Stimulated activated CD8-positive, alpha-beta memory T cell treated with anti-CD3 and anti-CD28 coated beads, Interleukin-4, amount 100 ng/mL, for 4 hours (primary cell): ENCODE results near the gene COL4A1.

Experiments used
- DNase-seq, 2 donors: peaks; one replicate each; pipeline ENCODE4 v3.0.0-alpha.2; 2020; ENCODE audit warnings: low read depth in 2 of 2, low spot score in 1 of 2

COL4A1 gene

DNA sequence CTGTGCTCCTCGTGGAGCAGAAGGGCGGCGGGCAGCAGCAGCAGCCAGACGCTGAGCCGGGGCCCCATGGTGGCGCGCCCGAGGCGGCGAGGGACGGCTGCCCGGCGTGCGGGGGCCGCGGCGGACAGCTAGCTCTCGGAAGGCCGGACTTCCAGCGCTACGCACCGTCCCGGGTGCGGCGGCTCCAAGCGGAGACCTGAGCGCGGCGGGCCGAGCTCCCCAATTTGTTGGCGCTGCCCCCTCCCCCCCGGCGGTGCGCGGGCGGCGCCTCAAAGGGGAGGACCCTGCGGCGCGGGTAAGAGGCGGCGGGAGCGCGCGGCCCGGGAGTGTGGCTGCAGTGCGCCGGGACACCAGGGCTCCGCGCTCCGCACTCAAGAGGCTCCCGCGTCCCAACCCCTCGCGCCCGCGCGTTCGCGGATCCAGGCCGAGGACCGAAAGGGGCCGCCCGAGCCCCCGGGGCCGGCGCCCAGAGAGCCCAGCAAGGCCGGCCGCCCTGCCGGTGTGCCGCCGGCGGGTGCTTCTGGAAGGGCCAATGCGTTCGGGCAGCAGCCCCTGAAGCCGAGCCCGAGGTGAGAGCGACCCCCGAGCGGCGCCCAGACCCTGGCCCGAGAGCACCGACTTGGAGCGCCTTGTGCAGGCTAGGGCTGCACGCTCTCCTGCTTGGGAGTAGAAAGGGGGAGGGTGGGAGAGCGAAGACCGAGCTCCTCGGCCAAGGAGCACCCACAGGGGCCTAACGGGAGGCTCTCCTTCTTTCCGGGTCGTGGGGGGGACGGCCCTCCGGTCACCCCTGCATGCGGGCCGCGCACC lies at the start of gene COL4A1, which contains the start of gene COL4A2:
COL4A1 (minus strand) TSS at position 198 of the 807 bp plus-strand sequence; CDS start at position 68, 130 bp downstream.
COL4A2 (plus strand) TSS at position 325 of the 807 bp plus-strand sequence. CDS start 620 bp downstream, outside the sequence.
- DNase-seq, result no peak

DNA sequence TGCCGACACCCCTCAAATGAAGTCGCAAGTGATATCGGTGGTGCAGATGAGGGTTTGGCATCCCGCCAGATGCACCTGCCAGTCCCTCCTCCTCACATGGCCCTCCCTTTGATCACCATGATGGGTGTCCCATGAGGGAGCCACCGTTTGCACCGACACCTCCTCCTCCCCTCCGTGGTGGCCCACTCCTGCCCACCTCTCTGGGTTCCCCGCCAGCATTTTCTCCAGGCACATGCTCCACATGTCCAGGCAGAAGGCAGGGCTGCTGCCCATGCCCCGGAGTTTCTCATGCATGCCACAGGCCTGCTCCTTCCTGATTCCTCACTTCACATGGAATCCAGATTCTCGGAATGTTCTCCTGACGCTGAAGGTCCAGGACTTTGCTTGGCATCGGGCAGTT lies 49.4 kb upstream of the COL4A1 start:
- DNase-seq, result no peak

DNA sequence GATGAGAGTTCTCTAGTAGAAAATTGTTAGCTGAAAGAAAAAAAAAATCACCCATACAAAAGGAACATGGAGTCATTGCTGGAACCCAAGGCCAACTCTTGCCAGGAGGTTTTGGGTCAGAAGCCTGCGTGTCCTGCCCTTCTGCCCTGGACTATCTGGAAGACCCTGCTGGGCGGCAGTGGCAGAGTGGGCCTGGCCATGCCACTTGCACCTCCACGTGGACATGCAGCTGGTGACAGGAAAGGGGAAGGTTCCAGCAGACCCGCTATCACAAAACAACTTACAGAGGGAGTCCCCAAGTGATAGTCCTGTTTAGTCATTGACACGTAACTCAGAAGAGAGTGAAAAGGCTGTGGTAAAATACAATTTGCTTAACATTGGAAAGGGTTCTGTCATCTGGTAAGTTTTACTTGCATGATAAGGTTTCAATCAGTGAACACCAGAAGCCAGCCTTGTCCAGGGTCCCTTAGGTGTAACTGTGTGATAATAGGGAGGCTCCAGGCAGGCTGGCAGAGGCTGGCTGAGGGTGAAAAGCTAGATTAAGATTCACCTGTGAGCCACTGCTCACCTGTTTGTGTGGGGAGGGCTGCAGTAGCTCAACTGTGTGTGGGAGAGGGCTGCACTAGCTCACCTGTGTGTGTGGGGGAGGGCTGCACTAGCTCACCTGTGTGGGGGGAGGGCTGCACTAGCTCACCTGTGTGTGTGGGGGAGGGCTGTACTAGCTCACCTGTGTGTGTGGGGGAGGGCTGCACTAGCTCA lies 47.9 kb upstream of the COL4A1 start:
- DNase-seq, result no peak

DNA sequence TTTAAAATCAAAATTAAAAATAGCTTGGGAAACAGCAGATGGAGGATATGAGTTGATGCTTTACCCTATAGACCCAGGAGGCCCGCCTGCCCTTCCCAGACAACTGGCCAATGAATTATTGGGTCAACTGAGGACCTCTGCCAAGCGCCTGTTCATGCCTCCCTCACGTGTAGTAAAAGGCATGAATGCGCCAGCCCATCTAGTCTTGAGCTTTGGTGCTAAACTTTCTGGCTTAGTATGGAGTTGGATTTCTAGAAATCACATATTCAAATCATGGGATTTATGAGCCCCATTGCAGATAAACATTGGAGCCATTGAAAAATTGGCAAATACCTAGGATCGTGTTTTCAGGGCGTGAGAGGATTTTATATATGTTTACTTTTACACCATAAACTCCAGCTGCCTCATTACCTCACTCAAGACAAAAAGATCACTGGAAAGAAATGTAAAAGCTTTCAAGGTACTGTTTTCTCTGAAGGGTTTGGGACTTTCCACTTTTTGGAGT lies 47.2 kb upstream of the COL4A1 start:
- DNase-seq, result no peak

DNA sequence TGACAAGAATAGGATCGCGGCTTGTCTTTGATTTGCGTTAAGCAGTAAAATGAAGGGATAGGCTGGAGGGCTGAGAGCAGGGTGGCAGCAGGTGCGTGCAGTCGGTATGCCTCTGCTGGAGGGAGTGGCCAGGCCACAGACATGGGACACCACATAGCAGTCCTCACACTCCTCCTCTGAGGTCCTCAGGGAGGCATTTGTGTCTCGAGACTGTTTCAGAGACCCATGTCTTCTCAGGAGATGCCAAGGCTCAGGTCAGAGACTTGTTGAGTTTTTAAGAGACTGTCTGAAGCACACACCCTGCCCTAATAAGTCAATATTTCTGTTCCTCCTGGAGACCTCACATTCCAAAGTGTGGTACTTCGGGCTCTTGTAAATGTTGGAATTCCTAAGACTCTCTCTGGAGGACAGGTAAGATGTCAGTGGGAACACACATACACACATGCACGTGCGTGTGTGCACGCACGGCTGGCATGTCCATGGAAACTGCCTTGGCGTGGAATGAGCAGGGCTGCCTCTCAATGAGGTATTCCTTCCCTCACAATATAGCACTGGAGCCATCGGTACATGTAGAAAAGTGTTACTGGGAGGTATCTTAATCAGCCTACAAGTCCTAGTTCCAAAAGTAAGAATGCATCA lies 46.5 kb upstream of the COL4A1 start:
- DNase-seq, result no peak

DNA sequence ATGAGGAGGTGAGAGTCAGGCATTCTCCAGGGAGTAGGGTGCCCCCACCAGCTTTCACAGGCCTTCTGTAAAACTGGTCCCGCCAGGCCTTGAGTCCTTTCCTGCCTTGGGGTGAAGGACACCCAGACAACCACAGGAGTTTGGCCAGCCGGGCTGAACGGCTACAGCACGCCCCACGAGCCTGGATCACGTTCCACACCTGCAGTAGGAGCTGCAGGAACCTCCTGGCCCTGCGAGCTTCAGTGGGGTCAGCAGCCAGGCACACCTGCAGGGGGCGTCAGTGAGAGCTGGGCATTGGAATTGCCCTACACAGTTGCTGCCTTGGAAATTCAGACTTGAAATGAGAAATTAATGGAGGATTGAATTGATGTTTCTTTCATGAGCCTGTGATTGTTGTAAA lies 45.8 kb upstream of the COL4A1 start:
- no peak for DNase-seq

DNA sequence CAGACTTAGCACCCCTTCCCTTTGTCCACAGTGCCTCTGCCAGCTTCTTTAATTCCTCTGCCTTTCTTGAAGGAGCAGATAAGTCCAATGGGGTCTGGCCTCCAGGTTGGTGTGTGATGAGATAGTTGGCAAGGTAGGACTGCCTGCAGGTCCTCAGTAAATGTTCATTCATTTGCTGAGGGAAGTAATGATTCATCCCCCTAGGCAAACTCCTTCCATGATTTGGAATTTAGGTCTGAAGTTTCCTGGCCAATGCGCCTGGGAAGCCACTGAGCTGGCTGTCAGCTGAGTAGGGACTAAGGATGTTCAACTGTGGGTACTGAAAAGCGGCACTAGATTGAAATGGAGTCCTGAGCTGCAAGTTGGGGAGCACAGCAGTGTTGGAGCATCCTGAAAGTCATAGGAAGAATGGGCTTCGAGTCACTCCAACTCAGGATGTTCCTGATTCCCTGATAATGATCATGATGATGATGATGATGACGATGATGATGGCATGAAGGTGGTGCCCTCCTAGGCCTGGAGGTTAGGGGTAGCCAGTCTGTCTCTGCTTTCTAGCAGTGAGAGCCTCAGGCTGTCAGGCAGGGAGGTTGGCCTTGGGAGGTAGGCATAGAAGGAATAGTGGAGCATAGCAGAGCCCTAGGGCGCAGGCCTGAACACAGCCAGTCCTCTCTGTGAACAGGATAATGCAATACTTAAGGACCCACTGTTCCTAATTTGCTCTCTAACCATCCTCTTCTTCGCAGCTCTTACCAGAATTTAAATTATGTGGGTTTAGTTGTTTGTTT lies 44.9 kb upstream of the COL4A1 start:
- no peak for DNase-seq

DNA sequence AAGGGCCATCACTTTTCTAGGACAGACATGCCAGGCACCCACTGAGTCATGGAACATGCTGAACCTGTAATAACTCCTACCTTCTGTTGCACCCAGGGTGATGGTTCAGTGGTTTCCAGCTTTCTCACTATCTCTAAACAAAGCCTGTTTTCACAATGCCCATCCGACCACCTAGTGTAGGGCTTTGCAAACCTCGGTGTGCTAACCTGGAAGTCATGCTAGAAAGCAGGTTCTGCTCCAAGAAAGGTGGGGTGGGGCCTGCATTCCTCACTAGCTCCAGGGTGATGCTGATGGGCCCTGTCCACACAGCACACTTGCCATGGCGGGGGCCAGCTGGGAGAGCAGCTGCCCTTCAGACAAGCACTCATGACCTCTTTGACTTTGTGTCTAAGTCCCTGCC lies 43.6 kb upstream of the COL4A1 start:
- no peak for DNase-seq

DNA sequence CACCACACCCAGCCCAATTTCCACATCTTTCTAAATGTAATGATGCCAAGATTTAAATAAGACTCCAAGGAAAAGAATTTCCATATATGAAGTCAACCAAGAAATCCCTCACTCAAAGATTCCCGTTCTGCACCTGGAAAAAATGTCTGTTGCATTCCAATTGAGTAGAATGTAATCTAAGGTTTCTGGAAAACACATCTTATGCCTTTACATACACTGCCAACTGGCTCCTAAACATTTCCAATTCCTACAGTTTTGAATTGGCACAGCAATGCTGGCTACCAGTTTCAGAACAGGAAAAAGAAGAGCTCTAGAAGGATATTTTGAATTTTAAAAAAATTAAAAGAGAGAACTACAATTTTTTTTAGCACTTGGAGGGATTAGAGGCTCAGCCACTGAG lies 43.1 kb upstream of the COL4A1 start:
- no peak for DNase-seq

DNA sequence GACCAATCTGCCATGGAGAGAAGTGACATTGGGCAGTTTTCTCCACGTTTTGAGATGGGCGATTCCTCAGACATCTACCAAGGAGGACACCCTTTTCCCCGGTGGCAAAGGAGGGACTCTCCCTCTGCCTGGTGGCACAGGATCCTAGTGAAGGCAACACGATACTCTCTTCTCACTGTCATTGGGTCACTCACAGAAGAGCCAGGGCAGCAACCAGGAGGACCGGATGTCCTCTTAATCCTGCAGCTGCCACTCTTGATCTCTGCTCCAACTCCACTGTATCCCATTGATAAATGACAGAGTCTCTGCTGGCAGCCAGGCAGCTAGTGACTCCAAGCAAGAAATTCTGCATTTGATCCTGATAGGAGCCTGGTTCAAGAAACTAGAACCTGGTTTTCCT lies 42.3 kb upstream of the COL4A1 start:
- no peak for DNase-seq

DNA sequence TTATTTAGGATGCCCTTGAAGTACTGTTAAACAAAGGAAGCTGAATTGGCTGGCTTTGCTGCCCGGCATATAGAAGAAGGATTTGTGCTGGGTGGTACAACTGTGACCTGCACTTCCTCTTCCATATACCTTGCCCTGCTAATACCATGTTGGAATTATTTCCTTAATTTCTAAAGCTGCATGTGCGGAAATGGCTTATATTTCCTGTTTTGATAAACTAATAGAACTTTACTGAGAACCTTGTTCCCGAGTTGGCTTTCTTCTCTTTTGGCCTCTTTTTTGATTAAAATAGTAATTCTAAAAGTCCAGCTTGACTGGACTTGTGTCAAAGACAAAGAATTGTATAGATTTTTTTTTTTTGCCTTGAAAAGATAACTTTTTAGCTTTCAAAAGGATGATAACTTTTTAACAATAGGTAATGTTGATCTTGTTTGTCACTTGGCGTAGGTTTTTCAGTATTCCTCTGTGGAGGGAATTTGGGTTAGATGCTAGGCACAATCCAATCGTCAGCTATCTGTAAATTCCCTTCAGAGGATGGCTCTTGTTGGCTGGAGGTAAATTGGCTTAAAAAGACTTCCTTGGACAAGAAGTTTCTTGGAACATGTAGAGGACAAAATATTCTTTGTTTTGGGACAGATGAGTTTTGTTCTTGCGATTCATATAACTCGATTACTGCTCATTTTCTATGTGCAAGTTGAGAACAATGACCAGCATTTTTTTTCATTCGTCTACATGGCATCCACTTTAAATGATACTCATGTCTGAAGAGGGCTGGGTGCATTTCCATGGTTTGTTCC lies 41.5 kb upstream of the COL4A1 start:
- DNase-seq, result no peak

DNA sequence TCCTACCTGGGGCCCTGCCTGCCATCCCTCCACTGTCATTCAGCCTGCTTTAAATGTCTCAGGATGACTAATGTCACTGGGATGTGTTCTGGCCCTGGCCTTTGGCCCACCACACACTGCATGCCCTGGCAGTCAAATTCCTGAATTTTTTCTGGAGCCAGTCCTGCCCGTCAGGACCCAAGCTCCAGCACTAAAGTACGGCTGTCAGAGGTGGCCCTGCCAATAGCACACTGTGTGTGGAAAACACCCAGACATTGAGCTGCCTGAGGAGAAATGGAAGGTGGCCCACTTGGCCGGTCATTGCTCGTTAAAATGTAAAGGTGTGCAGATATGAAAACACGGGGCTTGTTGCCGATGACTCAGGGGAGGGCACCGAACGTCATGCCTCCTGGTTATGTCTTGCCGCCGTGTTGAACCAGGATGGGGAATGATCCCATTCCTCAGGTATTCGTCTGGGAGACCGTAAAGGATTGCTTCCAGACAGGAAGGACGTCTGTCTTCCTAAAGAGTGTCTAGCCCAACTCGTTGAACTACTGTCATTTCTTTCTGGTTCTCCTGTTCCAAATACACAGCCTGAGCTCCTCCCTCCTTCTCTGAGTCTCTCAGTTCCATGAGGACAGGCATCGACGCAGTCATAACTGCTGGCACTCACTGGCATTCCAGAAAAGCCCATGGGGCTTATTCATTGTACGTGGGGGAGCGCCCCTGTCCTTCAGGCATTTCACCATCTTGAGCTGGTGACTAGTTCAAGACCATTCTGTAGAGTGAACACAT lies 40.8 kb upstream of the COL4A1 start:
- no peak for DNase-seq

DNA sequence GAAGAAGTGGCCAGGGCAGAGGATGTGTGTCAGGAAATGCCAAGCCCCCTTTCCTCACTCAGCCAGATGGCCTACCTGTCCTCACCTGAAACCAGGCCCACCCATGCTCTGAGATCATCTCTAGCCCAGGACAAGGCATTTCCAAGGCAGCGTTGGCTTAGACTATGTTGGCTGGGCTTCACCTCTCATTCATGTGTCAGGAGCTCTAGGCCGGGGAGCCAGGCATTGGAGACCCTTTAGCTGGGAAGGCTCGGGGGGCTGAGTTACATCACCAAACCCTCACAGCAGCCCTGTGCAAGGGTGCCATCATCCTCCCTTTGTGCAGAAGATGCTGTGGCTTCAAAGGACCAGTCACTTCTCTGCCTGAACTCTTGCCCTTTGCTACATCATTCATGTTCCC lies 40.1 kb upstream of the COL4A1 start:
- DNase-seq, result no peak

DNA sequence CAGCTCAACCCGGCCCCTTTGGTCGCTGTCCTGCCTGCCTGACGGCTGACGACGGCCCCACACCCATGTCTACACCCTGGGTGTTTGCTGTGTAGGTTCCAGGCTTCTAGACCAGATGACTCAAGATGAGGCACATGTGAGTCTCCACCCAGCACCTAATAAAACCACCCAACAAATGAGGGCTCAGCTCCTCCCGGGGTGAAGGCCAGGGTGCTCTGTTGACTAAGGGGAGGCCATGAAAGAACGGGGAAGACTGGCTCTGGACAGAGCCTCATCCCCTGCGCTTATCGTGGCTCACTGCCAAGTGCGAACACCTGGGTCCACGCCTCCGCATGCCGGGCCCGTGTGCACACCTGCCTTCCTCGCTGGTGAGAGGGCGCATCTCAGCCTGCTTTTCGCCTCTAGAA lies 39.7 kb upstream of the COL4A1 start:
- DNase-seq, result no peak

DNA sequence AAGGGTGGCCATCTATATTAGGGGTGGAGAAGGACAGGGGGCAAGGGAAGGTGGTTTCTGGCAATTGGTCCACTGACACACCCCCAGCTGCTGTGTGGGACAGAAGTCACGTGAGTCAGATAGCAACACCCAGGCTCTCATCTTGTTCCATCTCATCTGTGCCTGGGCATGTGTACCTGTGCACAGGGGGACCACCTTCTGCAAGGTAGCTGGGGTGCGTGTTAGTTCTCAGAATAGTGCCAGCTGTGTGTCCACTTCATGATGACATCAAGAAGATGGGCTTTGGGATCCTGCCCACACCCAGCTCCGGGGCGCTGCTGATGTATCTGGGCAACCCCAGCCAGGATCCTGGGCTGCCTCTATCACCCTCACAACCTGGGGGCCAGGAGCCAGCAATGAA lies 38.7 kb upstream of the COL4A1 start:
- DNase-seq, result no peak

DNA sequence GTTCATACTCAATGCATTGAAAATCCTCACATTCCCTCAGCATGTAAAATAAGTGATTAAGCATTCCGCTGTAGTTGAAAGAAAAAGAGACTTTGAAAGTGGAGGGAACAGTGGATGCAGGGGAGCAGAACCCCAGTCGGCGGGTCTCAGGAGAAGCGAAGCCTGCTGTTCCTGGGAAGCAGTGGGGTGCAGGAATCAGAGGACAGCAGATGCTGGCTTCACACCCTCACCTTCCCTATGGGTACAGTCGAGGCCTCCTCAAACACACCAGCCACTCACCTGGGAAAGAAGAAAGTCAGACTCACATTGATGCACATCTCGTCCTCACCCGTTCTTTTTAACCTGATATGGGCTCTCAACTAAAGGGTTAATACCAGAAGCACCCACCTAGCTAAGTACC lies 38.3 kb upstream of the COL4A1 start:
- DNase-seq, result no peak

DNA sequence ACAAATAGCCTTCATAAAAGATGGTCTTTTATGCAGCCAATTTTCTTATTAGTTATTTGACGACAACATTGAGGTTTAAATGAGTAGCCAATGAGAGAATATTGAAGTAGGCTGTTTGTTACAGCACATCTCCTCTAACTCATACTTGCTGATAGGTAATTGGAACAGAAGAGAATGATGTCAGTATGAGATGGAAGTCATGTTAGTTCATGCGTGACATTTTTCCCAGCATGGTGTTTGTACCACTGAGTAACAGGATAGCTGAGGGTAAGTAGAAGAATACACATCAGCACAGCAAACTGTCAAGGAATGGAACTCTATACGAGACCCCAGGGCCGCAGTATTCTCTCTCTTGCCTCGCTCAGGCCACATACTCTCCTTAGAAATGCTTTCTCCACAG lies 37.4 kb upstream of the COL4A1 start:
- no peak for DNase-seq

DNA sequence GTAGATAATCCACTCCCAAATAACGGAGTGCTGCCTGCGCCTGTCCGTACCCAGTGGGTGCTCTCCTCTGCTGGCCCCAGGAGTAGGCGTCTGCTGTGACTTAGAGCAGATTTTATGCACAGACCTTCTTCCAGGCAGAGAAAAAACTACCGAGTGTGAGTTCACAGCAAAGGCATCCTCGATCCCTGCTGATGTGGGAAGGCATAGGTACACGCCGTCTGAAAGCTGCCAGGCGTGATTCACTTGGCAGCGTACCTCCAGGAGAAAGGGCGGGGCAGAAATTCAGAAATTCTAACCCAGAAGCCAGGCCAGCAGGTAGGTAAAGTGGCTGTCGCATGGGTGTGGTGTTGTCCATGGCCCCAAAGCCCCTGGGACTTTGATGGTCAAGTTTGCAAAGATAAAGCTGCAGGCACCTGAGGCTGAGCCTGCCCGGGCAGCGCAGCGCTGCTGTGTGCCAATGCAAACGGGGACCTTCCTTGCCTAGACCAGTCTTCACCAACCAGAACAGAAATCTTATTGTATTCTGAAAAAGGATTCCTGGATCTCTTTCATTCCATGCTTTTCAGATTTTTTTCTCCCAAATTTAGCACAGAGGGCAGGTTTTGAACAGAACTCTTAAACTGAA lies 36.4 kb upstream of the COL4A1 start:
- no peak for DNase-seq

DNA sequence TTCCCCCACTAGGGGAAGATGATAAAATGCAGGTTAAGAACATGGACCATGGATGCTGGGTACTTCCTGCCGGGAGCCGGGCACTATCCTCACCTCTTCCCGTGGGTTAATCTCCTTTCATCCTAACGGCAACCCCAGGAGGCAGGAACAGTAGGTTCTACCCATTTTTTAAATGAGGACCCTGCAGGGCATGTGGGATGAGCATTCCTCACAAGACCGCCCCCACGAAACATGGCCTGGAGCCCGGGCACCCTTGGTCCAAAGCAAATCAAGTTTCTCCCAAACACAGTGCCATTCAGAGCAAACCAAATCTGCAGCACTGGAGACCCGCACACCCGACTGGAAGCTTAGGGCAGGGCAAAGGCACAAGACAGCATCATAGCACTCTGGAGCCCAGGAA lies 35.5 kb upstream of the COL4A1 start:
- DNase-seq, result no peak
